MCF 10A (cell line): Measurements from ENCODE around the gene C12orf43. TPM values are rescaled to one million over a fixed set of nuclear protein-coding genes. Genes with fewer than 3 reads are reported as not detected.

Experiments used
- BruUV-seq: library from RNA; stranded (reverse); fragments of 400-500 nt; replicated peaks from 2 replicates; lab custom pipeline; 2021; lab: Mats Ljungman, UMichigan
- CTCF ChIA-PET: fragments of 300-600 bp; sonication (Branson Sonifier 250); formaldehyde crosslinking; extraction: SDS; loops from one replicate; lab custom pipeline; 2021; ENCODE audit warnings: antibody characterized with exemption, inconsistent platforms; lab: Yijun Ruan, JAX
- POLR2A ChIA-PET: fragments of 300-600, 350-650 bp; sonication (Branson Sonifier 250); formaldehyde crosslinking; extraction: SDS; loops from one replicate; lab custom pipeline; 2020; ENCODE audit warnings: antibody characterized with exemption, inconsistent platforms; lab: Yijun Ruan, JAX
- DNase-seq: peaks from one replicate; pipeline ENCODE4 v3.0.0-alpha.2; 2018; ENCODE audit not compliant: unreplicated experiment
- H3K27ac Mint-ChIP-seq: one replicate; pipeline ENCODE4 v1.8.0; 2022; ENCODE audit warnings: mild to moderate bottlenecking, low read depth, mixed read lengths; ENCODE audit not compliant: unreplicated experiment
- H3K27me3 Mint-ChIP-seq: one replicate; pipeline ENCODE4 v1.8.0; 2022; ENCODE audit warnings: mixed read lengths; ENCODE audit not compliant: insufficient read depth, unreplicated experiment
- H3K36me3 Mint-ChIP-seq: one replicate; pipeline ENCODE4 v1.8.0; 2022; ENCODE audit warnings: mild to moderate bottlenecking, moderate library complexity, mixed read lengths; ENCODE audit not compliant: insufficient read depth, unreplicated experiment
- H3K4me1 Mint-ChIP-seq: one replicate; pipeline ENCODE4 v1.8.0; 2022; ENCODE audit warnings: mixed read lengths; ENCODE audit not compliant: insufficient read depth, unreplicated experiment
- H3K4me3 Mint-ChIP-seq: one replicate; pipeline ENCODE4 v1.8.0; 2022; ENCODE audit warnings: mild to moderate bottlenecking, moderate library complexity, mixed read lengths; ENCODE audit not compliant: unreplicated experiment
- H3K9me3 Mint-ChIP-seq: one replicate; pipeline ENCODE4 v1.8.0; 2022; ENCODE audit warnings: mixed read lengths; ENCODE audit not compliant: unreplicated experiment
- CTCF ChIP-seq: fragments of 200-600 bp; IDR thresholded peaks from one replicate; pipeline ENCODE4 v1.8.0; 2022; ENCODE audit warnings: antibody characterized with exemption, mild to moderate bottlenecking; ENCODE audit not compliant: unreplicated experiment
- intact Hi-C: fragments of 100-400 bp; cut with micrococcal nuclease; formaldehyde crosslinking; loops from 2 replicates; pipeline ENCODE4 v1.14.1; 2022
- total RNA-seq: library from RNA; stranded (reverse); gene quantifications from 2 replicates; pipeline ENCODE4 v1.2.3, GENCODE V29; 2022

The C12orf43 gene
- total RNA-seq, 1 experiment from 2014 or later, result 18.9 TPM

GRCh38 chr12:121017966-121018491 lies 1.7 kb upstream of the C12orf43 start:
- BruUV-seq, result no TSS peak
- DNase-seq, result no peak
- H3K4me1 Mint-ChIP-seq, result peaks cover 6% of the 10 kb centered on the region
- TF ChIP-seq CTCF, result no peak
- ChIA-PET CTCF (no interaction called here), POLR2A (interaction anchor here (1.0 kb wide), 1 partner anchor 437 kb away, joined by 3 read pairs; the partner anchor contains the start of gene POP5)
- H3K9me3 Mint-ChIP-seq, result no peaks in the 10 kb centered on the region
- no peaks in the 10 kb centered on the region for H3K36me3 Mint-ChIP-seq
- H3K27ac Mint-ChIP-seq, result no peak overlapping the region
- intact Hi-C loops, result no loop called here
- H3K4me3 Mint-ChIP-seq, result no peak overlapping the region
- H3K27me3 Mint-ChIP-seq, result no peaks in the 10 kb centered on the region

GRCh38 chr12:121013715-121014114 lies 2.6 kb downstream of the C12orf43 start:
- CTCF ChIA-PET, result interaction anchor here (0.6 to 1.3 kb wide), 4 partner anchors 9 to 548 kb away, joined by 4 to 6 read pairs (median 5); no protein-coding TSS in a partner anchor
- Mint-ChIP-seq H3K4me3 (no peak overlapping the region), H3K27me3 (no peaks in the 10 kb centered on the region), H3K4me1 (peaks cover 6% of the 10 kb centered on the region), H3K9me3 (no peaks in the 10 kb centered on the region), H3K27ac (no peak overlapping the region), H3K36me3 (peaks cover 24% of the 10 kb centered on the region)
- BruUV-seq, result no TSS peak
- intact Hi-C loops, result no loop called here
- DNase-seq, result no peak
- POLR2A ChIA-PET, result interaction anchor here (1.0 kb wide), 1 partner anchor 434 kb away, joined by 3 read pairs; no protein-coding TSS in a partner anchor
- TF ChIP-seq CTCF, result no peak

GRCh38 chr12:121011820-121012219 lies 4.5 kb downstream of the C12orf43 start:
- Mint-ChIP-seq H3K4me1 (peaks cover 6% of the 10 kb centered on the region), H3K4me3 (no peak overlapping the region), H3K27ac (peak overlapping the region; percentile 8), H3K27me3 (no peaks in the 10 kb centered on the region), H3K36me3 (peaks cover 35% of the 10 kb centered on the region), H3K9me3 (no peaks in the 10 kb centered on the region)
- no peak for DNase-seq
- no TSS peak for BruUV-seq
- no peak for TF ChIP-seq CTCF
- POLR2A ChIA-PET, result no interaction called here
- CTCF ChIA-PET, result no interaction called here
- intact Hi-C loops, result no loop called here

GRCh38 chr12:121010860-121011259 lies 5.4 kb downstream of the C12orf43 start:
- Mint-ChIP-seq H3K4me3 (no peak overlapping the region), H3K4me1 (peaks cover 6% of the 10 kb centered on the region), H3K36me3 (peaks cover 35% of the 10 kb centered on the region), H3K27me3 (no peaks in the 10 kb centered on the region), H3K27ac (no peak overlapping the region), H3K9me3 (no peaks in the 10 kb centered on the region)
- intact Hi-C loops, result no loop called here
- DNase-seq, result no peak
- ChIA-PET POLR2A (no interaction called here), CTCF (interaction anchor here (0.7 to 2.2 kb wide), 5 partner anchors 30 to 428 kb away, joined by 3 to 12 read pairs (median 3); no protein-coding TSS in a partner anchor)
- no TSS peak for BruUV-seq
- TF ChIP-seq CTCF, result no peak
